GM21529 (cell line): Measurements from ENCODE around the gene OR7C2.

Experiments used
- ATAC-seq: cut with Tn5 transposase; IDR thresholded peaks from one replicate; pipeline ENCODE4 v1.9.1; 2021; ENCODE audit not compliant: unreplicated experiment

Gene OR7C2

GRCh38 chr19:14978161-14978776 lies 37.0 kb downstream of the OR7C2 start:
- no peak for ATAC-seq

- no peak for ATAC-seq
Measured at GRCh38 chr19:14979476-14980255, 38.4 kb downstream of the OR7C2 start, which contains the start of gene SLC1A6. TSS of gene SLC1A6 (minus strand) at chr19:14979864. CDS start at chr19:14972910, 6,954 bp downstream.

- ATAC-seq = no peak
Measured at GRCh38 chr19:14985133-14985532, 43.8 kb downstream of the OR7C2 start.
